Stimulated activated CD4-positive, alpha-beta T cell treated with anti-CD3 and anti-CD28 coated beads, Interleukin-12 subunit alpha, Interleukin-12 subunit beta, amount 100 ng/mL, for 4 hours (primary cell): ENCODE measurements around the gene STX2.
"Not testable (repeated sequence)": the region's sequence is repeated elsewhere in the genome, so short reads cannot be mapped to it uniquely, and the experiment has no call there.

Experiments
- DNase-seq: peaks from one replicate; pipeline ENCODE4 v3.0.0-alpha.2; 2020

Gene STX2

DNA sequence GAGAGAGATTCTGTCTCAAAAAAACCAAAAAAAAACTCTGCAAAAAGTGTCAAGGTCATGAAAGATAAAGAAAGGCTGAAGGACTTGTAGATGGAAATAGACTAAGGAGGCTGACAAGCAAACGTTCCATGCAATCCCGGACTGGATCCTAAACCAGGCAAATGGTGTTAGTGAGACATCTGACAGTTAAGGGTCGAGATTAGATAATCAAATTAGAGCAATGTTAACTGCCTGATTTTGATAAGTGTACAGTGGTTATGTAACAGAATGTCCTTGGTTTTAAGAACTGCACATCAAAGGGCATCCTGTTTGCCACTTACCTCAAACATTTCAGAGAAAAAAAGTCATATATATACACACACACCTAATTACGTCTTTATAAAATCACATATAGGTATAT, 29.4 kb upstream of the STX2 start:
- no peak for DNase-seq

DNA sequence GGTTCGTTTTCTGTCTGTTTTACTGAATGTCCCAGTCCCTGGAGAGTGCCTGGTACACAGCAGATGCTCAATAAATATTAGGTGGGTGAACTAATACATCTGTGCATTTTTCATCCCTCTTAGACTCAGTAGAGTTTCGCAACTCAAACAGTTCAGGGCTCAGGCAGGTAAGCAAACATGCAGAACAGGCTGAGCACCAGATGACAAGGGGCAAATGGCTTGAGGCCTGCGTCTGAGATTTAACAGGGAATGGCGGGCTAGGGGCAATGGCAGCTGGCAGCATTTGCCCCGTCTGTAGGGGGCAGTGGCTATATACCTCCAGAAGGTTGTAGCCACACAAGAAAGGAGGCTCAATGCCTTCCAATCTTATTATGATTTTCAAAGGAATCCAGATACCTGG, 24.2 kb upstream of the STX2 start:
- DNase-seq, result no peak

DNA sequence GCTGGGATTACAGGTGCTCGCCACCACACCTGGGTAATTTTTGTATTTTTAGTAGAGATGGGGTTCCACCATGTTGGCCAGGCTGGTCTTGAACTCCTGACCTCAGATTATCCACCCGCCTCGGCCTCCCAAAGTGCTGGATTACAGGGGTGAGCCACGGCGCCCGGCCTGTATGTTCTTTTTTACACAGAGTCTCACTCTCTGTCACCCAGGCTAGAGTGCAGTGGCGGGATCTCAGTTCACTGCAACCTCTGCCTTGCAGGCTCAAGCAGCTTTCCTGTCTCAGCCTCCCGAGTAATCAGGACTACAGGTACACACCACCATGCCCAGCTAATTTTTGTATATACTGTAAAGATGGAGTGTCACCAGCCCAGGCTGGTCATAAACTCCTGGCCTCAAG, 23.7 kb upstream of the STX2 start:
- DNase-seq, result not testable (repeated sequence)

DNA sequence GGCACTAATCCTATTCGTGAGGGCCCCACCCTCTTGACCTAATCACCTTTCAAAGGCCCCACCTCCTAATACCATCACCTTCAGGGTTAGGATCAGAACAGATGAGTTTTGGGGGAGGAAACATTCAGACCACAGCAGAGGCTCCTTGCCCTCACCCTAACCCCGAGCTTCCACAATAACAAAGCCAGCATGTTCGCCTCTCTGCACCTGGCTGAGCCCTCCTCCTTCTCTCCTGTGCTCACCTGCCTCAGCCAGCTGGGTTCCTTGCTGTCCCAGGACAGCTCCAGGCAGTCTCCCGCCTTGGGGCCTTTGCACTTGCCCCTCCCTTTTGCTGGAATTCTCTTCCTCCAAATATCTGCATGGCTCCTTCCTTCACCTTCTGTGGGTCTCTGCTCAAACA, 23.1 kb upstream of the STX2 start:
- no peak for DNase-seq

DNA sequence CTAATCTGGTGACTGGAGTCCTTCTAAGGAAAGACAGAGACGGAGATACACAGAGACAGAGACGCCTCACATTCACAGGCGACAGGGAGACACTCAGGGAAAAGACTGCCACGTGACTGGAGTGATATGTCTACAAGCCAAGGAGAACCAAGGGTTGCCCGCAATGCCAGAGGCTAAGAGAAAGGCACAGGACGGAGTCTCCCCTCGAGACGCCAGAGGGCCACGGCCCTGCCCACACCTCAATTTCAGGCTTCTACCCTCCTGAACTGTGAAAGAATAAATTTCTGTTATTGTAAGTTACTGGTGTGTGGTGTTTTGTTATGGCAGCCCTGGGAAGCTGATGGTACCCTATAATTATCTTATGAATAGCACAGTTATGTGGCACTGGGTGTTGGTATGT, 21.3 kb upstream of the STX2 start:
- no peak for DNase-seq

DNA sequence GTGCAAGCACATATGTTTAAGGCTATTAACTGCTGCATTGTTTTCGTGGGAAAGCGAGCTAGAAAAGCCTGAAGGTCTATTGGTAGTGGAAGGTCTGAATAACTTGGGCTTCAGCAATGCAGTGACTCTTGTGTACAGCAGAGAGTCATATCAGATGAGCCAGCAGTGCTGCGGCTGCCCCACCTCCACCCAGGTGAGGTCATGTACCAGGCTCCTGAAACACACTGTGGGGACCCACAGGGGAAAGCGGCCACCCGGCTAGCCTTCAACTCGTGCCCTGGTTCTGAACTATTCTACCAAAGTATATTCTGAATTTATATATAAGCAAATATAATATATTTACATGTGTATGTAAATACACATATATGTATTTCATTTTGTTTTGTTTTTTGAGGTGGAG, 20.1 kb upstream of the STX2 start:
- DNase-seq, result no peak

DNA sequence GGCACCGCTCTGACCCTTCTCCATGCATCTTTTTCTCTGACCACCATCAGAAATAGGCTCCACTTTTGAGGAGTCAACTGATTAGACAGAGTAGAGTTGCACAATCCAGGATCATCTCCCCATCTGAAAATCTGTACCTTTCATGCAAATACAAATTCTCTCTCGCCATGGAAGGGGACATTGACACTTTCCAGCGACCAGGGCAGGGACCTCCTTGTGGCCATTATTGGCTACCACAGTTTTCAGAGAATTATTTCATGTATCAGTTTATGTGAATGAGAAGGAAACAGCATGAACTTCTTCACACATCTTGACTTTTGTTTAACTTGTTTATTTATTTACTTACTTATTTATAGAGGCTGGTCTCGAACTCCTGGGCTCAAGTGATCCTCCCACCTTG, 19.0 kb upstream of the STX2 start:
- no peak for DNase-seq

DNA sequence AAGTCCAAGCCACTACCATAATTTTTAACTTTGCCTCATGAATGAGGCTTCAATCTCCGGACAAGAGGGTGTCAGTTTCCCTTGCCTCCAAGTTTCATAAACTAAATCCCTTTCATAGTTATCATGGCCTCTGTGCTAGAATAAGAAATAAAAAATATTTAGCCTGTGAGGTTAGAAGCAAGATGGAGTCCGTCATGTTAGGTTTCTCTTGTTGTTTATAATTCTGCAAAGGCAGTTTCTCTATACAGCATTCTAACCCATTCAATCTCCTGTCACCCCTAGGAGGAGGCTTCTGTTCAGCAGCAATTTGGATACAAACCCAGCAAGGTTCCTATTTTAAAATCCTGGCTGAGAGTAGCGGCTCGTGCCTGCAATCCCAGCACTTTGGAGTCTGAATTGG, 17.0 kb upstream of the STX2 start:
- no peak for DNase-seq

DNA sequence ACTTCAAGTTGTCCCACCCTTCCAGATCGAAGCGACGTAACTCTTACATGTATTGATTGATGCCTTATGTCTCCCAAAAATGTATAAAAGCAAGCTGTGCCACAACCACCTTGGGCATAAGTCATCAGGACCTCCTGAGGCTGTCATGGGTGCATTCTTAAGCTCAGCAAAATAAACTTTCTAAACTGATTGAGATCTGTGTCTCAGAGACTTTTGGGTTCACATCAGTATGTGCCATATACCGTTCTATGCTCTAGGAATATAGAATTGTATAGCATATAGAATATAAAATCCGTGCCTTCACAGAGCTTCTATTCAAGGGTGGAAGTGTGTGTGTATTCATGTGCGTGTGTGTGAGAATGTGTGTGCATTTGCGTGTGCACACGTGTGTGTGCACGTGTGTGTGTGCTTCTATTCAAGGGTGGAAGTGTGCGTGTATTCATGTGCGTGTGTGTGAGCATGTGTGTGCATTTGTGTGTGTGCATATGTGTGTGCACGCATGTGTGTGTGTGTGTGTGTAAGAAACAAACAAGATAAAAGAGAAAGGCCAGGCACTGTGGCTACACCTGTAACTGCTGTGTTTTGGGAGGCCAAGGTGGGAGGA, 11.5 kb upstream of the STX2 start:
- no peak for DNase-seq

DNA sequence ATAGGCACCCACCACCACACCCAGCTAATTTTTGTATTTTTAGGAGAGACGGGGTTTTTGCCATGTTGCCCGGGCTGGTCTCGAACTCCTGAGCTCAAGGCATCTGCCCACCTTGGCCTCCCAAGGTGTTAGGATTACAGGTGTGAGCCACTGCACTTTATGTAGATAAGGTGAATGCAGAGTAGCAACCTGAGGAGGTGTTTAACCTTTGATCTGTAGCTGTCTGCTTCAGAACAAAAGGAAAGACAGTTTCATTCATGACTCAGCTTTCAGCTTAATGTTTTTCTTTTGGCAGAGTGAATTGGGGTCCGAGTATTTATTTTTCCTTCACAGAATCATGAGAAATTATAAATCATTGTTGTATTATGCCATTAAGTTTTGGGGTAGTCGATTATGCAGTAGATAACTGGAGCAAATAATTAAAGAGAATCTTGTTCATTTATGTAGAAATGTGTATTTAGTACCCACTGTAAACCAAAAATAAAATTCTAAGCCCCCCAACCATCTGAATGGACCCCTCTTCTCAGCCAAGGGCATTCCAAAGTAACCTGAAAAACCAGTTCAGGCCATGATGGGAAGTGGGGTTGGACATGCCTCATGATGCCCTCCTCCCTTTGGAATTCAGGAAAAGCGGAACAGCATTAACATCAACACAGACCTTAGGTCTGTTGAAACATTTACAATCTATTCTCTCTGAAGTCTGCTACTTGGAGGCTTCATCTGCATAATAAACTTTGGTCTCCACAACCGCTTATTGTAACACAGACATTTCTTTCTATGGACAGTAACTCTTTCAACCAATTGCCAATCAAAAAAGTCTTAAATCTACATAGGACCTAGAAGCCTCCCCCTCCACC, 10.7 kb upstream of the STX2 start:
- DNase-seq, result no peak

DNA sequence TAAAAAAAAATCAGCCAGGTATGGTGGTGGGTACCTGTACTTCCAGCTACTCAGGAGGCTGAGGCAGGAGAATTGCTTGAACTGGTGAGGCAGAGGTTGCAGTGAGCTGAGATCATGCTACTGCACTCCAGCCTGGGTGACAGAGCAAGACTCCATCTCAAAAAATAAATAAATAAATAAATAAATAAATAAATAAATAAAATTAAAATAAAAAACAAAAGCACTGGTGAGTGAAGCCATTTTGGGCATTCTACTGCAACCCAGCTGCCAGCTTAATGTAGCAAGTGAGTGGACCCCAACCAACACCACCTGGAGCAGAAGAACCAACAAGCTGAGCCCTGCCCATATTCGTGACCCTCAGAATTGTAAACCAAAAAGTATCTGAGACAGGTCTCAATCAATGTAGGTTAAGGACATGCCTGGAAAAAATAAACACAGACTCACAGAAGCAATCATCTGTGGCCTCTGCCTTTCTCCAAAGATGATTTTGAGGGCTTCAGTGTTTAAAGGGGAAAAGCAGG, 9.8 kb upstream of the STX2 start:
- DNase-seq, result not testable (repeated sequence)

DNA sequence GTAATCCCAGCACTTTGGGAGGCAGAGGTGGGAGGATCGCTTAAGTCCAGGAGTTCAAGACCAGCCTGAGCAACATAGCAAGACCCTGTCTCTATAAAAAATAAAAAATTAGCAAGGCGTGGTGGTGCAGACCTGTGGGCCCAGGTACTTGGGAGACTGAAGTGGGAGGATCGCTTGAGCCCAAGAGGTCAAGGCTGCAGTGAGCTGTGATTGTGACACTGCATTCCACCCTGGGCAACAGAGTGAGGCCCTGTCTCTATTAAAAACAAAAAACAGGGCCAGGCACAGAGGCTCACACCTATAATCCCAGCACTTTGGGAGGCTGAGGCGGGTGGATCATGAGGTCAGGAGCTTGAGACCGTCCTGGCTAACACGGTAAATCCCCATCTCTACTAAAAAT, 9.1 kb upstream of the STX2 start:
- DNase-seq, result not testable (repeated sequence)

DNA sequence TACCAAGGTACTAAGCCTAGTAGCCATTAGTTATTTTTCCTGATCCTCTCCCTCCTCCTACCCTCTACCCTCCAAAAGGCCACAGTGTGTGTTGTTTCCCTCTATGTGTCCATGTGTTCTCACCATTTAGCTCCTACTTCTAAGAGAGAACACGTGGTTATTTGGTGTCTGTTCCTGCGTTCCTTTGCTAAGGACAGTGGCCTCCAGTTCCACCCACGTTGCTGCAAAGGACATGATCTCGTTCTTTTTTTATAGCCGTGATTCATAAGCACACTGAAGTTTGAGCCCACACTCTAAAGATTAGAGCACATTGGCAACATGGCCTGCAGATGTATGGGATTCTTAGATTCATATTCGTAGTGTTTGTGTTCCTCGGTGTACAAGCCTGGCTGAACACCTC, 8.1 kb upstream of the STX2 start:
- DNase-seq, result no peak

DNA sequence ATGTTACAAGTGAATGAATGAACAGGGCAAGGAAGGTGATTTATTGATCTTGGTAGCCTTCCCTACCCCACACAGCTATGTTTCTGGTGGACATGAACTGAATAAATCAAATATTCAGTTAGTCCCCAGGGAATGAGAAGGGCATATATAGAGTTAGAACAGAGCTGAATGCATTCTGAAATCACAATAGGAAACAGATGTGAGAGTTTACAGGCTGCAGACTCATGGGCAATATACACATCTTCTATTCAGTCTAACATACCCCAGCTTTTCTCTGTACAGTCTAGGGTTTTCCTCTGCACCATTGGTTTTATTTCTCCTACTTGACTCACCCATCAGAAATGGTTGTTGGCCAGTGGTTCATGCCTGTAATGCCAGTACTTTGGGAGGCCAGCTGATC, 7.3 kb upstream of the STX2 start:
- no peak for DNase-seq

DNA sequence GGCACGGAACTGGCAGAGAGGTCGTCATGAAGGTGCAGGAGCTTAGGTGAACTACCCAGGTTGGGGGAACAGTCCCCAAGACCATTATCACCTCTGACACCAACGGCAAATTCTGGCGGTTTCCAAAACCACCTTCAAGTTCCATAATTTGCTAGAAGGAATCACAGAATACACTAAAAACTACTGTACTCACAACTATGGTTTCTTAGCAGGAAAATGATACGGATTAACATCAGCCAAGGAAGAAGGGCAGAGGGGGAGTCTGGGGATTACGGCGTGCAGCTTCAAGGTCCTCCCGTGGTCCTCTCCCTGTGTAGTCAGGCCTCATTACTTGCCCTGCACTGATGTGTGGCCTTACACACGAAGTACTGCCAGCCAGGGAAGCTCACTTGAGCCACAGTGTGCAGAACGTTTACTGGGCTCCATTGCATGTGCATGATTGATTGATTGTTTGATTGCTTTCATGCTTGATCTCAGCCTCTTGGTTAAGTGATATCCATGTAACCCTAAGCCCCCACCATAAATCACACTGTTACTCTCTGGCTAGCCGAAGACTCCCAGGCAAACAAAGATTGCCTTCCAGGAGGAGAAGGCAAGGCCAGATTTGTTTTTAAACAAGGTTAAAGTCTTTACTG, 837 bp upstream of the STX2 start:
- DNase-seq, result no peak

DNA sequence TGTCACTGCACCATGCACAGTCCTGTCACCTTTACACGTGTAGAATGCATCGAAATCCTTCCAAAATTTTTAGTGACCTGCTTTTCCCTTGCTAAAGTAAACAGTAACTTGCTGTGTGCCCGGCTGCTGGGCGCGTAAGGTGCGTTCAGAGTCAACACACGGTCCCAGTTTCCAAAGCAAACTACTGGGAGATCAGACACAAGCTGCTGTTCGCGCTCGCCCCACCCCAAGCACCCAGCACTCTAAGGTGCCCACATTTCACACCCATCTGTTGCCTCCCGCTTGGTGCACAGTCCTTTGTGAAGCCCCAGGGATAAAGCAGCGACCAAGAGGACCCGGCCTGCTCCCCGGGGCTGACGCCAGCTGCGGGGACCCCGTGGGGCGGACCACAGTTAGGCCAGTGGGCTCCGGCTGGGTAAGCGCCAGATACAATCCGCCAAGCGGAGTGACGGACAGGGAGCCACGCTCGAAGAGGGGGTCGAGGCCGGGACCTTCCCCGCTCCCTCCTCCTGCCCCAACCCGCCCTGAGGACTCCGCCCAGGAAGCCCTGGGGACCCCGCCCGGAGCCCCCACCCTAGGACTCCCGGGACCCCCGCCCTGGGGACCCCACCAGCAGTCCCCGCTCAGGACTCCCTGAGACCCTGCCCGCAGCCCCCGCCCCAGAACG, 633 bp downstream of the STX2 start:
- DNase-seq, result no peak

DNA sequence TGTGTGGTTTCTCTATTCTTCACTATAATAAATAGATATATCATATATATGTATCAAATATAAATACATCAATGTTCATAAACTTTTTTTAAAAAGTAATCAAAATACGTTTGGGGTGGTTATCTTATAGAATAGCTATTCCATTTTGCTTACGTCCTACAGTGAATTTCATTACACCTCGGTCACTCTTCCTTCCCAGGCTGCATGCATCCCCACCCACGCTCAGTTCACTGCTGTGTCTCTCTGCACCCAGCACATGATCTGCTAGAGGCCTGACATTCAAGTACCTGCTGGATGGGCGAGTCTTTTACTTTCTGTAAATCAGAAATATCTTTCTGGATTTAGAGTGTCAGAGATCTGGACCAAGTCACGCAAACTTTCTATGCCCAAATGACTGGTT, 3.6 kb downstream of the STX2 start:
- no peak for DNase-seq

DNA sequence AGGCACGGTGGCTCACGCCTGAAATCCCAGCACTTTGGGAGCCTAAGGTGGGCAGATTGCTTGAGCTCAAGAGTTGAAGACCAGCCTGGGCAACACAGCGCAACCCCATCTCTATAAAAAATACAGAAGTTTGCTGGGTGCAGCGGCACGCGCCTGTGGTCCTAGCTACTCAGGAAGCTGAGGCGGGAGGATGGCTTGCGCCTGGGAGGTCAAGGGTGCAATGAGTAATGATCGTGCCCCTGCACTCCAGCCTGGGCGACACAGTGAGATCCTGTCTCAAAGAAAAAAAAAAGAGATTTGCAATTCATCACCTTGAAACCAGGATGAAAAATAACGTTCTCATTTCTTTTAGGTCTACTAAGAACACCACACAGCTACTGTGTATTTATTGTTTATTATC, 4.0 kb downstream of the STX2 start:
- DNase-seq, result no peak

DNA sequence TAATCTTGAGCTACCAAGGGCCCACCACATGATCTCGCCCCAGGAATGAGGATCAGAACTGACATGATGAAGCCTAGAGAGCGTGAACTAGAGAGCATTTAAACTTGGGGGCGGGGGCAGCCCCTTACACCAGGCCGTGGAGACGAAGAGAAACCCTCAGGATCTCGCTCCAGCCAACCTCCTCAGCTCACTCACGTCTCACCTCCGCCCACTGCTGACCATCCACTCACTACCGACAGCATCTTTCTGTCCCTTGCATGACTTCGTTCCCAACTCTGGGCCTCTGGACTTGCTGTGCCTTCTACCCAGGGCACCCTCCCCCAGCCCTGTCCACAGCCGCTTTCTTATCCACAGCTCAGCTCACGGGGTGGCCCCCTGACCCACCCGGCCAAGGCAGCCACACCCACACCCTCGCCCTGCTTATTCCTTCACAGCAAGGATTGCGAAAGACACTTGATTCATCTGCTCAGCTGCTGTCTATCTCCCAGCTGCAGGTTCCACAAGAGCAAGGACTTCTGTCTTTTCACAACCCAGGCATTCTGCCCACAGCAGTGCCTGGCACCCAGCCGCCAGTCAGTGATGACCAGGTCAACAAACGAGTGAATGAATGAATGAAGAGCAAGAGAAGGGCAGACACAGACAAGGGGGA, 6.4 kb downstream of the STX2 start:
- DNase-seq, result no peak

DNA sequence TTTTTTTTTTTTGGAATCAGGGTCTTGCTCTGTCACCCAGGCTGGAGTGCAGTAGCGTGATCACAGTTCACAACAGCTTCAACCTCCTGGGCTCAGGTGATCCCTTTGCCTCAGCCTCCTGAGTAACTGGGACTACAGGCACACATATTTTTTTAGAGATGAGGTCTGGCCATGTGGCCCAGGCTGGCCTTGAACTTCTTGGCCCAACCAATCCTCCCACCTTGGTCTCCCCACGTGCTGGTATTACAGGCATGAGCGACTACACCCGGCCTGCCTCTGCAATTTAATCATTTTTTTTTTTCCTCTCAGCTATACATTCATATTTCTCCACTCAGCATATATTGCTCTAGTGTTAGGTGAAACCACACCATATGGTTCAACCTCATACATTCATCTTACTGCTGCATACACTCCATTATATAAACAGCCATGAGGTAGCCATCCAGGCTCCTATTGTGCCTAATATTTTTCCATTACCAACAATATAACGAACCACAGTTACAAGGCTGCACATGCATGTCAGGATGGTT, 7.1 kb downstream of the STX2 start:
- DNase-seq, result no peak

DNA sequence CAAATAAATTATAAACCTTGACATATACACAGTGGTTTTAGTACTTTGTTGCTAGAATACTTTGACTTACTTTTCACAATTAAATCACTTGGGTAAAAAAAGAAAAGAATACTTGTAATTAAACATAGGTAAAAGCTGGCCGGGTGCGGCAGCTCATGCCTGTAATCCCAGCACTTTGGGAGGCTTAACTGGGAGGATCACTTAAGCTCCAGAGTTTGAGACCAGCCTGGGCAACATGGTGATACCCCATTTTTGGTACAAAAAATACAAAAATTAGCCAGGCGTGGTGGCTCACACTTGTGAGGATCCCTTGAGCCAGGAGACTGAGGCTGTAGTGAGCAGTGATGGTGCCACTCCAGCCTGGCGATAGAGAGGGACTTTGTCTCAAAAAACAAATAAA, 7.8 kb downstream of the STX2 start:
- no peak for DNase-seq

DNA sequence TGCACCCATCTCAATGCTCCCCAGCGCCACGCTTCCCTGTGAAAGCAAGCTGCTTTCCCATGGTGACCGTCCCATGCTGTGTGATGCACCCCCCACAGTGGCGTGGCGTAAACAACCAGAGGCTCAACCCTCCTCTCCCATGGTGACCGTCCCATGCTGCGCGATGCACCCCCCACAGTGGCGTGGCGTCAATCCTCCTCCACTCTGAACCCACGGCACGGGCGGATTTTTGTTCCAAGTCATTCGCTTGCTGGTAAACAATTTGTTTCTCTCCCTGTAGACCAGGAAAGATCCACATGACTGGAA, 8.9 kb downstream of the STX2 start:
- no peak for DNase-seq
